ENCODE results near the gene PEX7.
"Not testable (repeated sequence)": the region's sequence is repeated elsewhere in the genome, so short reads cannot be mapped to it uniquely, and the experiment has no call there.

PEX7 gene

DNA sequence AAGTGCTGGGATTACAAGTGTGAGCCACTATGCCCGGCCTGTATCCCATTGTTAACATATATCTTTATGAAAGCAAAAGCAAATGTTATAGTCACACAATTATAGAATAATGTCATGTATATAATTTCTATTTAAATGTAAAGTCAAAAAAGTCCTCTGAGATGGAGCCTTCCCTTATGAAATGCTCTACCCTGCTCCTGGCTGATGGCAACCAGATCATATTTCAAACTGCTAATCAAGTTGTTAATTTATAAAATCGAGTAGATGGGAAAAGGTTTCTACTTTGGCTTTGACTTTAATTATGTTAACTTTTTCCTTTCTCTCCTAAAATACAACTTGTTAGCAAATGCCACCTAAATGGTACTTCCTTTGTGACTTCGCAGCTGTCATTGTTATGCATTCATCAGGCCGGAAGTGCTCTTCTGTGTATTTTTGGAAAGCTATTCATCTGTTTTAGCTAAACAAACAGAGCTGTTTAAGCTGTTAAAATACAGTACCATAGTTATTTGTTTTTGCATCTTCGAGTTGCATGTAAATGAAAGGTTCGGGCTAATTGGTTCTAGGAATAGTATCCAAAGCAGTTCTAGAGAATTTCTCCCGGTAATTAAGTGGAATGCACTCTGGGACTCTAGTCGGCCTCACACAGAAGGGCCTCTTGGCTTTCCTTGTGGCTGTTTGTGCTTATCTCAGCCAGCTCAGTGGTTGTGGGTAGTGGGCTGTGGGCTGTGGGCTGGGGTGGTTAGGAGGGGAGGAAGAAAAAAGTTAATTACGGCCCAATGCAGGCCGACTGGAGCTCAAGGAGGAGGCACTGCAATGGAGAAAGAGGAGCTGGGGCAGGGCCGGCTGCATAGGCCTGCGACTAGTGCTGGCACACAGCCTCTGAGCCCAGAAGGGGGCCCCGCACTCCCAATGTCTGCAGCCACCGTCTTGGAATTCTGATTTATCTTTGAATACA, 134.5 kb downstream of the PEX7 start:
- DNase-seq: no peak

GRCh38 chr6:136958168-136958567, 135.8 kb downstream of the PEX7 start:
- DNase-seq: no peak

GRCh38 chr6:136959471-136959891, 137.1 kb downstream of the PEX7 start:
- no peak for DNase-seq

DNA sequence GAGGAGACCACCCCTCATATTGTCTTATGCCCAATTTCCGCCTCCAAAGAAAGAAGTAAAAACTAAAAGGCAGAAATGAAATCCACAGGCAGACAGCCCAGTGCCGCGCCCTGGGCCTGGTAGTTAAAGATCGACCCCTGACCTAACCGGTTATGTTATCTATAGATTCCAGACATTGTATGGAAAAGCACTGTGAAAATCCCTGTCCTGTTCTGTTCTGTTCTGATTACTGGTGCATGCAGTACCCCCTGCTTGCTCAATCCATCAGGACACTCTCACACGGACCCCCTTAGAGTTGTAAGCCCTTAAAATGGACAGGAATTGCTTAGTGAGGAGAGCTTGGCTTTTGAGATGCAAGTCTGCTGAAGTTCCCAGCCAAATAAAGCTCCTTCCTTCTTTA, 137.5 kb downstream of the PEX7 start:
- DNase-seq: not testable (repeated sequence)

DNA sequence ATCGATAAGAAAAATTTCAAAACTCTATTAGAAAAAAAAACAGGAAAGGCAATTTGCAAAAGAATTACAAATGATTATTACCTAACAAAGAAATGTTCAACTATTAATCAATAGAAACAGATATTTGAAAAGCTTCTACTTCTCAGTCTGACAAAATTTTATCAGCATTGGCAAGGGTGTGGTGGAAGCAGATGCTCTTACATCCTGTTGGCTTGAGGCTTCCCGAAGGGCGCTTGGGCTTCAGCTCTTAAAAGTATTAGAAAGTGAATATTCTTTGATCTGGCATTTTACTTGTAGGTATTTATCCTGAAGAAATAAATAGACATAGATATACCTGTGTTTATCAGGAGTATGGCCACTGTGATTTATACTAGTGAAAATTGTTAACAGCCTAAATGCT, 138.4 kb downstream of the PEX7 start:
- no peak for DNase-seq

DNA sequence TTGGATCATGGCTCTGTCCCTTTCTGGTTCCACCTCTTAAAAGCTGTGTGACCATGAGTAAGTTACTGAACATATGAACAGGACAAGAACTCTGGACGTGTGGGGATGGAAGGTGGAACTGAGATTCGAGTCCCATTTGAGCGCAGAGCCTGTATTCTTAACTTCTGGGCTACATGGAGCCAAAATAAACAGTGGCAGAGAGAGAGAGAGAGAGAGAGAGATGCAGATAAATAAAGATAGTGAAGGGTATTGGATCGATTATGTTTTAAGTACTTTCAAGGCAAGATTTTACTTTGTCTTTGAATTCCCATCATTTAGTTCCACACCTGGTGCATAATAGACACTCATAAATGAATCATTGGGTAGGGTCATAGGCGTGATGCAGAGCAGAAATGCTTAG, 139.5 kb downstream of the PEX7 start:
- no peak for DNase-seq

- DNase-seq: no peak
Measured at GRCh38 chr6:136962661-136963060, 140.3 kb downstream of the PEX7 start.

DNA sequence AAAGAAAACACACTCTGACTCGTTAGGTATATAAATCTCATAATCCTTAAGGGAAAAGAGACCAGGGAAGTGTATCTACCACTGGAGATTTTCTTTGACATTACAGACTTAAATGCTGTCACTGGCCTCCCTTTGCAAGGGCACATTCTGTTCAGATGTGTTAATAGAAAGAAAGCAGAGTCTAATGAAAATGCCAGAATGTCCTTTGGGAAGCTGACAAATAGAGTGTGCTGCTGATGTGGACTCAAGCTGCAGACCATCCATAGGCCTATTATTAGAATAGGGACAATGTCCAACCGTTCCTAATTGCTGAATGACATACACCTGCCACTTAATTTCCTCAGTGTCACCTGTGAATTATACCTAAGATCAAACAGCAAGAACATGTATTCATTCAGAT, 140.9 kb downstream of the PEX7 start:
- no peak for DNase-seq

Data from activated effector memory CD4-positive, alpha-beta T cell treated with Interleukin-2 at 50 U/mL for 16 hours (primary cell).